HG02981 (cell line): ENCODE measurements around the gene CD28.

Experiments used
- ATAC-seq: cut with Tn5 transposase; IDR thresholded peaks from one replicate; pipeline ENCODE4 v1.9.1; 2021; ENCODE audit warnings: mild to moderate bottlenecking, moderate library complexity; ENCODE audit not compliant: unreplicated experiment

Gene CD28

GRCh38 chr2:203713381-203713780 is 6.9 kb downstream of the CD28 start:
- ATAC-seq = no peak

DNA sequence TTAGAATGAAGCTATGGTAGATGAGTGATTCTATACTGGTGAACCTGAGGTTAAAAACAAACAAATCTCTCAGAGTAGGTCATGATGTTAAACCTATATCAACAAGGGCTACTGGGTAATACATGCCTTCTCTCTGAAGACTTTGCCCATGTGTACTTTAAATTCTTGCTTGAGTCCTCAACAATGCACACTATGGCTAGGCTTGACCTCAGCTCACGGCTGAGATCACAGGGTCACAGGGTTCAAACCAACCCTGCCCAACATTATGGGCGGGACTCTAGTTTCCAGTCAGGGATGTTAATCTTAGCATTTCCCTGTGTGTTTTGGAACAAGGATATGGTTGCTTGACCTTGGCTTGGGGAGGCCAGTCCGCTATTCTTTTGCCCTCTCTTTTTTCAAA is 7.7 kb downstream of the CD28 start:
- ATAC-seq = no peak

- ATAC-seq = no peak
Observed at GRCh38 chr2:203715744-203716143, 9.3 kb downstream of the CD28 start.

GRCh38 chr2:203718087-203718486 is 11.6 kb downstream of the CD28 start:
- ATAC-seq = peak; percentile 98

DNA sequence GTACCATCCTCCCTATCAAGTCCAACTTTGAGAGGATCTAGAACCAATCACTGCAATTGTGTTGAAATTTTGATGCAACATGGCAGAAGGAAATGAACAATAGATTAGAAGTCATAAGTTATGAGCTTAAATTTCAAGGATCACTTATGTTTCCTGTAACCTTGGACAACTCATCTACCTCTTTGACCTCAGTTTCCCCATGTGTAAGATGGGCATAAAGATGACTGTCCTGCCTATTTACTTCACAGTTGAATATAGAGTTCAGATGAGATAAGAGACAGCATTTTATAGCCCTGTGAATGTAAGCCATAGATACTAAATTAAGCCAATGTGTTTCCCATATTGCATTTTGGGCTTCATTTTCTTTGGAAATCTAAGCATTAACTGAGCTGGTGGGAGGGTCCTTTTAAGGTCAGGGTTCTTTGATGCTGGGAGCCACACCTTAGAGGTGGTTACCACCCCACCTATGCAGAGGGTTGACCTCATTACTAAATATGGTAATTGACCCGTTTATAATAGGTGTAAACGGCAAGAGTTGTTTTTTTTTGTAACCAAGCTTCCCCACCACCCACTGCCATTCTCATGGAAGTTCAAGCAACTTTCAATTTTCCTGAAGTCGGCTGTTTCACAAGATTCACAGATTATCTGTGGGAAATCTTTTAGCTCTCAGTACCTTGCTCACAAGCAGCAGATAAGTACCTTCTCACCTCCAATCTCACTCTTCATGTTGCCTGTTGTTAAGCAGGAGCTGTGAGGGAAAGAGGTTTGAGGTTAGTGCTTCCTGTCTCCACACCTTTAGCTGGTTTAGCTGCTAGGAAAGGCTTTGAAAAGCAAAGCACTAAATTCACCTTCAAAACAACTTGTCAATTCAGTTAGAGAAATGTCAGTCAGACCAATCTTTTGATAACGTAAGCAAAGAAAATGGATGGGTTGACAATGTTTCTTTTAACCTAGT is 13.3 kb downstream of the CD28 start:
- no peak for ATAC-seq

- ATAC-seq = no peak
Observed at GRCh38 chr2:203720915-203721672, 14.7 kb downstream of the CD28 start.

- no peak for ATAC-seq
Observed at GRCh38 chr2:203721781-203722300, 15.4 kb downstream of the CD28 start.

GRCh38 chr2:203722411-203722810 is 16.0 kb downstream of the CD28 start:
- ATAC-seq = no peak

DNA sequence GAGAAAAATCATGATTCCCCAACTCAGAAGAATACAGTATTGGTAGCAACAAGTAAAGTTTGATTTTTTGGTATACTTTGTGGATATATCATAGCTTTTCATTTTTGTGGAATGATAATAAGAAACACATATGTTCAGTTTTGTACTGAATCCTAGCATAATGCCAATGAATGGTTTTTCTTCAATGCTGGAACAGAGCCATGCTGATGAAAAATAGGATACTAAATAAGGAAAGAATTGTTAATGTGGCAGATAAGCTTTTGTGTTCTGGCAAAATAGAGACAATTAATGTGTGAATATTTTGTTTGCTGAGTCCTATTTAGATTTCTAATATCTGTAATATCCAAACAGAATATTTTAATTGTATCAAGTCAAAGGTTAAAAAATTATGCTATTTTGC is 21.9 kb downstream of the CD28 start:
- no peak for ATAC-seq

DNA sequence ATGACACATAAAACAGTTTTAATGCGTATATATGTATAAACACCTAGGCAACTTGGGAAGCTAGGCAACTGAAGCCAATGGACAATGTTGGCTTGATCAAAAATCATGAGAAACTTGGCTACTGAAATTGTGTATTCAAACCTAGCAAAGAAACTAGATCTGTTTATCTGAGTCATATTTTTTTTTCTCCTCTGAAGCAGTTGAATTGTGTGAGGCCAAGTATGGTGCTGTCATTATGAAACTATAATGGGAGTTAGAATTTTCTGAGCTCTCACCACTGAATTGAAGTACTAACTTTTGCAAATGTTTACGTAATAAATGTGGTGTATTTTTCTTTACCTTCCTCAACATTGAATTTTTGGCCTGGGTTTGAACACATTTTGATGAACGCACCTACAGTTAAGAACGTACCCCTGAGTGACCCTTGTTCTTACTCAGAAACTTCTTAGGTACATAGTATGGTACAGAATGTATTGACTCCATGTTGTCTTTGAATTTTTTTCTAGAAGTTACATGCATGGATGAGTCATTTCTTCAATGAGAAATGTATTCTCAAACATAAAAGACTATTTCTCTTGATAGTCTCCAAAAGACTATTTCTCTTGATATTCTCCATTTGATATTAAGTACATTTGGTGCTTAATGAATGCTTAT is 23.8 kb downstream of the CD28 start:
- no peak for ATAC-seq

DNA sequence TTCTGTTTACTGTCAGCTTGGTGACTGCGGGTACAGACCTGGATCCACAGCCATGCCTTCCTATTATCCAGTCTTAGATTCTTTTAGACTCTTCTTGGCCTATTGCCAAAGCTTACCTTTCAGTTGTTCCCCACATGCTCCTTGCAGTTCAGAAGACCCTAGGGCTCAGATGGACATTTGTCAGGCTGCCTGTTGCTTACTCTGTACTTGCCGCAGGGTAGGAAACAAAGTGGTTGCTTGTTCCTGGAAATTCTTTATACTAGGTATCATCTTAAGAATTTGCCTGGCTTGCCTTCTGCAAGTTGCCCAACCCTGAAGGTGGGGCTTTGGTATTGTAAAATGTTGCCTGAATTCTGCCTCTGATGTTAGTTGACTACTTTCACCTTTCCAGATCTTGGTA is 24.4 kb downstream of the CD28 start:
- ATAC-seq = no peak

- no peak for ATAC-seq
Observed at GRCh38 chr2:203732092-203732952, 25.9 kb downstream of the CD28 start.

- no peak for ATAC-seq
Observed at GRCh38 chr2:203732953-203733510, 26.6 kb downstream of the CD28 start.

DNA sequence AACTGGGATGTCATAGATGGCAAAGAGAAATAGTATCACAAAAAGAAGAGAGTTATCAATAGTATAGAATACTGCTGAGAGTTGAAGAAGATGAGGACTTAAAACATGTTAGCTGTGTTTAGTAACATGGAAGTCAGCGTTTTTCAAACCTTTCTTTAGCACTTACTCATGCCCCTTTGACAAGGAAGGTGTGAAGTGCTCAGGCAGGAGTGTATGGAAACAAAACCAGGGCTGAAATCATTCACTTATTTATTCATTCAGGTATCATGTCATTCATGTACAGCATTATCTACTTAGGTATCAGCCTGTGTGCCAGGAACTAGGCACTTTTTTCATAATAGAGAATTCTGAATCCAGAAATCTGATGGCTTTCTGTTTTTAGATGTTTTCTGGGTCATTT is 27.2 kb downstream of the CD28 start:
- ATAC-seq = no peak

DNA sequence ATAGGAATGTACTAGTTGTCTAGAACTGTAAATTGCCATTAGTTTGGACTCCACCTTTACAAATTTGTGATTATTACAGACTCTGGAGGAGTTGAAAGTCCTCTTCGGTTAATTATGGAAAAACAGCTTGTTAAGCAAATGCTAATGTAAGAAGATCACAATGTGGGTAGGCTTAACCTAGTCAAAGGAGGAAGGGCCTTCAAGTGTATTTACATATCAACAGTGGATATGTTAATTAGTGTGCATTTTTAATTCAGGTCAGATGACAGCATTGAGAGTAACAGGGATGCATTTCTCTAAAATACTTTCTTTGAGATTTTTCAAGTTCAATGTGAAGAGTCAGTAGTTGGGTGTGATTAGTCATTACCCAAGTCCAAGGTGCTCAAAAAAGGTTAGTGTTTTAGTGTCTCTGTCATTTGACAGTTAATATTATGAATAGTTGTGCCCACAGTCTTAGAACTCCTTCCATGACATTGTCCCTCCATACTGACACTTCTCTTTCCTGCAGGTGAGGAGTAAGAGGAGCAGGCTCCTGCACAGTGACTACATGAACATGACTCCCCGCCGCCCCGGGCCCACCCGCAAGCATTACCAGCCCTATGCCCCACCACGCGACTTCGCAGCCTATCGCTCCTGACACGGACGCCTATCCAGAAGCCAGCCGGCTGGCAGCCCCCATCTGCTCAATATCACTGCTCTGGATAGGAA is 28.0 kb downstream of the CD28 start:
- ATAC-seq = no peak

DNA sequence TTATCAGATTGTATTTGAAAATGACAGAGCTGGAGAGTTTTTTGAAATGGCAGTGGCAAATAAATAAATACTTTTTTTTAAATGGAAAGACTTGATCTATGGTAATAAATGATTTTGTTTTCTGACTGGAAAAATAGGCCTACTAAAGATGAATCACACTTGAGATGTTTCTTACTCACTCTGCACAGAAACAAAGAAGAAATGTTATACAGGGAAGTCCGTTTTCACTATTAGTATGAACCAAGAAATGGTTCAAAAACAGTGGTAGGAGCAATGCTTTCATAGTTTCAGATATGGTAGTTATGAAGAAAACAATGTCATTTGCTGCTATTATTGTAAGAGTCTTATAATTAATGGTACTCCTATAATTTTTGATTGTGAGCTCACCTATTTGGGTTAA is 30.9 kb downstream of the CD28 start:
- ATAC-seq = no peak

- ATAC-seq = no peak
Observed at GRCh38 chr2:203739351-203739750, 32.9 kb downstream of the CD28 start.

DNA sequence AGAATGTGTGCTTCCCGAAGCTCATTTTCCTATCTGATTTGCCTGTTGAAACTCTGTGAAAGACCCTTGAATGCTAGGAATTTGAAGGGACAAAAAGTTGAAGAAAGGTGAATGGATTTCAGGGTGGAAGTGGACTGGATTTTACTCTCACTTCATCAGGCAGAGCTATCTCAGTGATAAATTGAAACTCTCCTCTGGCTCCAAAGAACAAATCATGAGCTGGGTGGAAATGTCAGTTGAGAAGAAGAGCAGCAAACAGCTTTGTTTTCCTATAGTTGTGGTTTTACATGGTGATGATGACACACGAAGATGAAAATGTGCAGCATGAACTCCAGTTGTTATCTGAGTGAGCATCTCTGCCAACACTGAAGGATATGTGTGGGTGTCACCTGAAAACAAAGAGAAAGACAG is 34.4 kb downstream of the CD28 start:
- no peak for ATAC-seq

DNA sequence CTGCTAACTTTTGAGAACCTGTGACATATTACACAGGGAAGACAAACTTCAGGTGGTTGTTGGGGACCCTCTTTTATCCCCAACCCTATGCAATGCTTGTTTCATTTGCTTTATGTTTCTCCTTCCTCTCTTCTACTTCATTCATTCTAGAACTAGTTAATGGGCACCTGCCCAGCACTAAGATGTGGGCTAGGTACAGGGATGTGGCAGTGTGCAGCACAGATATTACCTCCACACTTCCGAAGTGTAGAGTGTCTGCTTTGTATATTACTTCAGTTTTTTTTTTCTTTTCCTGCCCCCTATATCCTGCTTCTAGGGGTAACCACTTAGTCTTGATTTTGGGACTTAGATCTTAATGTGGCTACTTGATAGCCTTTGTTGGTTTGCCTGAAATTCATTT is 35.1 kb downstream of the CD28 start:
- no peak for ATAC-seq
